Pancreas (tissue), 10 donors: ENCODE measurements around the gene DYNLT2. TPM values are rescaled to one million over a fixed set of nuclear protein-coding genes. Genes with fewer than 3 reads are reported as not detected.

Experiments
- ATAC-seq, 4 donors: fragments of 200-7000 bp; cut with Tn5 transposase; one replicate each; pipeline versions ENCODE4 v1.8.0 to v1.9.1; 2020; ENCODE audit warnings: mild to moderate bottlenecking in 4 of 4, moderate library complexity in 4 of 4
- DNase-seq, 6 donors: peaks; one replicate each; pipeline ENCODE4 v3.0.0-alpha.2; 2020
- FAIRE-seq: peaks from 2 replicates; lab custom pipeline; 2012; peaks lifted over from hg19 to GRCh38; lab: Jason Lieb, UNC
- H3K27ac ChIP-seq, 4 donors: fragments of 200-600 bp; sonication (generic); 1 replicate in 3 of 4; 2 replicates in 1 of 4; pipeline versions ENCODE4 v1.5.0 to v1.8.0; 2020
- H3K27me3 ChIP-seq, 4 donors: fragments of 200-600 bp; one replicate each; pipeline ENCODE4 v1.8.0; 2021
- H3K36me3 ChIP-seq, 3 donors: fragments of 200-600 bp; sonication (generic) in 1 of 3; one replicate each; pipeline versions ENCODE4 v1.5.0 to v1.8.0; 2020 to 2021
- H3K4me1 ChIP-seq, 3 donors: fragments of 200-600 bp; one replicate each; pipeline ENCODE4 v1.8.0; 2021
- H3K4me3 ChIP-seq, 4 donors: fragments of 200-600 bp; sonication (generic) in 2 of 4; one replicate each; pipeline versions ENCODE4 v1.5.0 to v1.8.0; 2020 to 2021
- H3K9me3 ChIP-seq, 4 donors: fragments of 200-600 bp; one replicate each; pipeline ENCODE4 v1.8.0; 2021
- CTCF ChIP-seq, 4 donors: fragments of 200-600 bp; sonication (generic) in 3 of 4; IDR thresholded peaks; one replicate each; pipeline versions ENCODE4 v1.5.0 to v1.8.0; 2021; ENCODE audit warnings: antibody characterized with exemption in 4 of 4
- WGBS, 2 donors: extraction: QIAGEN DNeasy Blood & Tissue Kit; methylation state at CpG; one replicate each; pipeline ENCODE4 v1.1.7; 2013; 5-methylcytosine and 5-hydroxymethylcytosine counted together
- intact Hi-C, 3 donors: fragments of 100-400 bp; cut with DNase I; formaldehyde crosslinking; loops; one replicate each; pipeline versions ENCODE4 v1.11.1 to v1.14.2; 2022
- polyA plus RNA-seq, 2 donors: library from polyadenylated mRNA; stranded (reverse); fragments of 200-250 nt; gene quantifications; one replicate each; pipeline ENCODE4 v1.2.3, GENCODE V29; 2013
- total RNA-seq, 6 donors: library from RNA; stranded (reverse); fragmentation: NEBNext Ultra II Directional in 4 of 6; extraction: Animal tissue kit (Norgen Biotek cat#: 25700) in 4 of 6; gene quantifications; one replicate each; pipeline versions ENCODE4 v1.2.1 to v1.2.4, GENCODE V29; 2021 to 2023
- donor health status: healthy with polysubstance abuse.
- donor health status: DM: no; HTN: no; CAD: no; lungs with moderate emphysema.
- donor health status: DM: no; HTN: no; CAD: no.
- donor health status: control.
- donor health status: control.
- donor health status: Bipolar disorder and iron deficiency.
- donor health status: DM: yes; HTN: yes; CAD: no.
- donor health status: DM: no; HTN: no; CAD: no.
- donor health status: DM: no; HTN: no; CAD: no.
- donor health status: DM: yes; HTN: yes; CAD: no.

The DYNLT2 gene
- total and polyA plus RNA-seq, 8 donors: 0.20 to 2.9 (median 1.1) TPM

- Histone ChIP-seq H3K9me3 (no peaks in the 10 kb centered on the region), H3K27me3 (no peaks in the 10 kb centered on the region), H3K27ac (no peak overlapping the region), H3K4me1 (peaks cover 0 to 9% (median 5%) of the 10 kb centered on the region in 3 donors), H3K4me3 (no peak overlapping the region), H3K36me3 (no peaks in the 10 kb centered on the region)
- 79 to 87% methylated on average over 3 of the region's 3 CpGs for whole genome bisulfite sequencing, 2 donors
- FAIRE-seq (no peak), DNase-seq (no peak), ATAC-seq (no peak)
- intact Hi-C loops: no loop called here
- no peak for TF ChIP-seq CTCF (IDR thresholded peaks at IDR 0.05)
Measured at GRCh38 chr6:169745405-169745804, 6.0 kb downstream of the DYNLT2 start.

- no peak for ATAC-seq
- Histone ChIP-seq H3K27me3 (no peaks in the 10 kb centered on the region), H3K9me3 (no peaks in the 10 kb centered on the region), H3K4me3 (no peak overlapping the region), H3K36me3 (no peaks in the 10 kb centered on the region), H3K27ac (no peak overlapping the region), H3K4me1 (no peaks in the 10 kb centered on the region)
- no peak for TF ChIP-seq CTCF (IDR thresholded peaks at IDR 0.05)
- DNase-seq: no peak
- intact Hi-C loops: no loop called here
- no peak for FAIRE-seq
Measured at GRCh38 chr6:169741344-169741743, 10.0 kb downstream of the DYNLT2 start.

- H3K4me3 ChIP-seq: no peak overlapping the region
- no peak overlapping the region for H3K27ac ChIP-seq
- FAIRE-seq (no peak), DNase-seq (no peak), ATAC-seq (no peak)
- H3K4me1 ChIP-seq: no peaks in the 10 kb centered on the region
- no peaks in the 10 kb centered on the region for H3K36me3 ChIP-seq
- intact Hi-C loops: no loop called here
- H3K9me3 ChIP-seq: no peaks in the 10 kb centered on the region
- 85 to 91% methylated on average over 2 of the region's 2 CpGs for WGBS, 2 donors
- H3K27me3 ChIP-seq: no peaks in the 10 kb centered on the region
- TF ChIP-seq CTCF (IDR thresholded peaks at IDR 0.05): no peak
Measured at GRCh38 chr6:169738976-169739529, 12.3 kb downstream of the DYNLT2 start.

- H3K27me3 ChIP-seq: no peaks in the 10 kb centered on the region
- no peak for FAIRE-seq
- no peak for DNase-seq
- no peak for TF ChIP-seq CTCF (IDR thresholded peaks at IDR 0.05)
- ATAC-seq: no peak
- H3K36me3 ChIP-seq: no peaks in the 10 kb centered on the region
- H3K9me3 ChIP-seq: no peaks in the 10 kb centered on the region
- WGBS, 2 donors: 73 to 77% methylated on average over 9 of the region's 9 CpGs
- intact Hi-C loops: no loop called here
- no peak overlapping the region for H3K27ac ChIP-seq
- H3K4me1 ChIP-seq: no peaks in the 10 kb centered on the region
- no peak overlapping the region for H3K4me3 ChIP-seq
Measured at GRCh38 chr6:169738204-169738975, 13.0 kb downstream of the DYNLT2 start.

- intact Hi-C loops: no loop called here
- TF ChIP-seq CTCF (IDR thresholded peaks at IDR 0.05): no peak
- Histone ChIP-seq H3K9me3 (no peaks in the 10 kb centered on the region), H3K36me3 (no peaks in the 10 kb centered on the region), H3K4me1 (no peaks in the 10 kb centered on the region), H3K27me3 (no peaks in the 10 kb centered on the region), H3K27ac (no peak overlapping the region), H3K4me3 (no peak overlapping the region)
- FAIRE-seq: no peak
- no peak for DNase-seq
- no peak for ATAC-seq
Measured at GRCh38 chr6:169729961-169730360, 21.4 kb downstream of the DYNLT2 start.
